Urinary bladder (tissue), 4 donors: Measurements from ENCODE around the gene HAP1. TPM values are rescaled to one million over a fixed set of nuclear protein-coding genes. Genes with fewer than 3 reads are reported as not detected.
A peak's percentile ranks its signal among the peaks of the same experiment; 100 is the strongest.
"Not testable (repeated sequence)": the region's sequence is repeated elsewhere in the genome, so short reads cannot be mapped to it uniquely, and the experiment has no call there.

Source experiments
- DNase-seq: peaks from one replicate; pipeline ENCODE4 v3.0.0-alpha.2; 2015; ENCODE audit errors: extremely low spot score
- H3K27ac ChIP-seq: one replicate; pipeline ENCODE4 v1.5.1; 2013; ENCODE audit warnings: low read depth, mild to moderate bottlenecking, moderate library complexity
- H3K36me3 ChIP-seq: one replicate; pipeline ENCODE4 v1.6.1; 2013; ENCODE audit warnings: mild to moderate bottlenecking, moderate library complexity; ENCODE audit not compliant: insufficient read depth
- H3K4me1 ChIP-seq: one replicate; pipeline ENCODE4 v1.6.1; 2013; ENCODE audit warnings: mild to moderate bottlenecking, moderate library complexity; ENCODE audit not compliant: insufficient read depth
- H3K4me3 ChIP-seq: one replicate; pipeline ENCODE4 v1.5.1; 2013; ENCODE audit warnings: low read depth, low read length
- WGBS: extraction: QIAGEN DNeasy Blood & Tissue Kit; methylation state at CpG from one replicate; pipeline ENCODE4 v1.1.7; 2013; 5-methylcytosine and 5-hydroxymethylcytosine counted together
- polyA plus RNA-seq: library from polyadenylated mRNA; stranded (reverse); fragments of 200-250 nt; gene quantifications from one replicate; pipeline ENCODE4 v1.2.3, GENCODE V29; 2013
- total RNA-seq: library from RNA; depleted of rRNA; stranded (reverse); fragments of >200 nt; gene quantifications from one replicate; pipeline ENCODE4 v1.2.3, GENCODE V29; 2014
- donor health status: healthy with polysubstance abuse.
- donor health status: healthy.

HAP1 gene
- total and polyA plus RNA-seq, 2 donors: 0.27 TPM; not detected in 1

- H3K36me3 ChIP-seq, H3K4me3 ChIP-seq, H3K4me1 ChIP-seq, H3K27ac ChIP-seq, DNase-seq: not testable (repeated sequence)
- 89% methylated on average over 3 of the region's 3 CpGs for WGBS
These were observed 33.6 kb downstream of the HAP1 start for GRCh38 chr17:41700843-41701242.

GRCh38 chr17:41697122-41697962, 37.1 kb downstream of the HAP1 start:
- WGBS: 33% methylated on average over 6 of the region's 6 CpGs
- DNase-seq: no peak
- Histone ChIP-seq H3K4me3 (no peak overlapping the region), H3K4me1 (peaks cover 2% of the 10 kb centered on the region), H3K36me3 (peaks cover 7% of the 10 kb centered on the region), H3K27ac (peak overlapping the region; percentile 63)

- peak; percentile 54 for DNase-seq
- H3K4me1 ChIP-seq: peaks cover 2% of the 10 kb centered on the region
- no peak overlapping the region for H3K27ac ChIP-seq
- WGBS: 41% methylated on average over 11 of the region's 11 CpGs
- H3K36me3 ChIP-seq: peaks cover 11% of the 10 kb centered on the region
- H3K4me3 ChIP-seq: no peak overlapping the region
These were observed 38.3 kb downstream of the HAP1 start for GRCh38 chr17:41695954-41696757.

- Histone ChIP-seq H3K4me3 (no peak overlapping the region), H3K4me1 (peaks cover 2% of the 10 kb centered on the region), H3K36me3 (peaks cover 13% of the 10 kb centered on the region), H3K27ac (no peak overlapping the region)
- no peak for DNase-seq
- WGBS: 81% methylated on average over 7 of the region's 7 CpGs
These were observed 39.2 kb downstream of the HAP1 start for GRCh38 chr17:41695134-41695661.

GRCh38 chr17:41692722-41693521, 41.5 kb downstream of the HAP1 start:
- no peak overlapping the region for H3K4me3 ChIP-seq
- H3K4me1 ChIP-seq: peaks cover 2% of the 10 kb centered on the region
- H3K36me3 ChIP-seq: peaks cover 16% of the 10 kb centered on the region
- DNase-seq: no peak
- 88% methylated on average over 11 of the region's 11 CpGs for WGBS
- H3K27ac ChIP-seq: no peak overlapping the region

GRCh38 chr17:41691031-41691777, 43.2 kb downstream of the HAP1 start:
- Histone ChIP-seq H3K36me3 (peaks cover 16% of the 10 kb centered on the region), H3K4me1 (peaks cover 2% of the 10 kb centered on the region), H3K4me3 (no peak overlapping the region), H3K27ac (no peak overlapping the region)
- DNase-seq: no peak
- 73% methylated on average over 10 of the region's 10 CpGs for WGBS

GRCh38 chr17:41690497-41690896, 43.9 kb downstream of the HAP1 start:
- Histone ChIP-seq H3K4me3 (no peak overlapping the region), H3K4me1 (no peaks in the 10 kb centered on the region), H3K27ac (no peak overlapping the region), H3K36me3 (peaks cover 16% of the 10 kb centered on the region)
- WGBS: 75% methylated on average over 2 of the region's 2 CpGs
- DNase-seq: no peak

- Histone ChIP-seq H3K4me1 (no peaks in the 10 kb centered on the region), H3K36me3 (peaks cover 15% of the 10 kb centered on the region), H3K4me3 (peak overlapping the region; percentile 46), H3K27ac (peak overlapping the region; percentile 70)
- WGBS: 3% methylated on average over 27 of the region's 27 CpGs
- DNase-seq: no peak
These were observed 44.7 kb downstream of the HAP1 start for GRCh38 chr17:41689497-41690299.

GRCh38 chr17:41688641-41689496, 45.6 kb downstream of the HAP1 start, which contains the start of gene EIF1:
TSS of gene EIF1 (plus strand) at chr17:41688885. CDS start at chr17:41689039, 154 bp downstream.
- under 1% methylated on average over 81 of the region's 81 CpGs for WGBS
- Histone ChIP-seq H3K27ac (peak within 1 kb of the TSS; percentile 99), H3K36me3 (peaks cover 15% of the 10 kb centered on the region), H3K4me3 (peak within 1 kb of the TSS; percentile 69), H3K4me1 (no peaks in the 10 kb centered on the region)
- DNase-seq: peak; percentile 99

- H3K27ac ChIP-seq: peak overlapping the region; percentile 90
- peak overlapping the region; percentile 24 for H3K4me3 ChIP-seq
- H3K36me3 ChIP-seq: peaks cover 13% of the 10 kb centered on the region
- H3K4me1 ChIP-seq: no peaks in the 10 kb centered on the region
- no peak for DNase-seq
- WGBS: 9% methylated on average over 23 of the region's 23 CpGs
These were observed 46.4 kb downstream of the HAP1 start for GRCh38 chr17:41687828-41688640.

- Histone ChIP-seq H3K36me3 (peaks cover 6% of the 10 kb centered on the region), H3K4me1 (no peaks in the 10 kb centered on the region), H3K27ac (no peak overlapping the region), H3K4me3 (no peak overlapping the region)
- DNase-seq: no peak
- WGBS: 93% methylated on average over 4 of the region's 4 CpGs
These were observed 48.2 kb downstream of the HAP1 start for GRCh38 chr17:41686281-41686680.
